SKM-1 treated with dmso at 0.1 percent for 144 hours (cell line): ENCODE data around the gene UROD.
"Not testable (repeated sequence)": the region's sequence is repeated elsewhere in the genome, so short reads cannot be mapped to it uniquely, and the experiment has no call there.

ENCODE experiments used
- DNase-seq: peaks from one replicate; lab custom pipeline; 2025; ENCODE audit not compliant: unreplicated experiment; lab: John Stamatoyannopoulos, UW

The UROD gene

GRCh38 chr1:45011837-45012638 lies at the start of gene UROD:
Gene UROD, plus strand, starts transcription at chr1:45012254. Its CDS starts 12 bp downstream, at chr1:45012266.
- DNase-seq, result peak; percentile 93

GRCh38 chr1:44962729-44963128 lies 49.3 kb upstream of the UROD start:
- no peak for DNase-seq

- DNase-seq, result no peak
Observed at GRCh38 chr1:44964396-44964795, 47.7 kb upstream of the UROD start.

GRCh38 chr1:44970317-44970716 lies 41.7 kb upstream of the UROD start:
- no peak for DNase-seq

- DNase-seq, result no peak
Observed at GRCh38 chr1:44973645-44974044, 38.4 kb upstream of the UROD start.

- DNase-seq, result no peak
Observed at GRCh38 chr1:44976252-44976651, 35.8 kb upstream of the UROD start.

- DNase-seq, result not testable (repeated sequence)
Observed at GRCh38 chr1:44977372-44977771, 34.7 kb upstream of the UROD start.

- no peak for DNase-seq
Observed at GRCh38 chr1:44985747-44986359, 26.2 kb upstream of the UROD start.

GRCh38 chr1:44988531-44989156 lies 23.4 kb upstream of the UROD start:
- no peak for DNase-seq

- no peak for DNase-seq
Observed at GRCh38 chr1:44994309-44994898, 17.6 kb upstream of the UROD start.

- DNase-seq, result no peak
Observed at GRCh38 chr1:44995467-44996238, 16.4 kb upstream of the UROD start.

- no peak for DNase-seq
Observed at GRCh38 chr1:44999232-44999631, 12.8 kb upstream of the UROD start.

GRCh38 chr1:45001011-45001481 lies 11.0 kb upstream of the UROD start:
- DNase-seq, result no peak

- not testable (repeated sequence) for DNase-seq
Observed at GRCh38 chr1:45001576-45001975, 10.5 kb upstream of the UROD start.

- DNase-seq, result no peak
Observed at GRCh38 chr1:45002650-45003645, 9.1 kb upstream of the UROD start.

- DNase-seq, result no peak
Observed at GRCh38 chr1:45003741-45004140, 8.3 kb upstream of the UROD start.

GRCh38 chr1:45004281-45004920 lies 7.7 kb upstream of the UROD start:
- DNase-seq, result no peak

GRCh38 chr1:45005761-45006160 lies 6.3 kb upstream of the UROD start:
- no peak for DNase-seq

GRCh38 chr1:45007311-45007710 lies 4.7 kb upstream of the UROD start:
- no peak for DNase-seq
